ENCODE results near the gene ZNF367. TPM values are rescaled to one million over a fixed set of nuclear protein-coding genes. Genes with fewer than 3 reads are reported as not detected.
"Not testable (repeated sequence)": the region's sequence is repeated elsewhere in the genome, so short reads cannot be mapped to it uniquely, and the experiment has no call there.

The ZNF367 gene
- total and polyA plus RNA-seq, 2 experiments from 2014 or later, result 2.5 to 12.3 TPM

GRCh38 chr9:96376891-96377874 lies 41.0 kb downstream of the ZNF367 start:
- H3F3A ChIP-seq (replicated peaks; ENCODE audit: low read depth), result no peaks in the 10 kb centered on the region
- 0 out of 2 replicates have a peak, but pooled peaks cover 5% of the 10 kb centered on the region for H3K4me1 ChIP-seq (ENCODE audit: insufficient read depth)
- H3K4me2 ChIP-seq, result no peak overlapping the region
- no peaks in the 10 kb centered on the region for H3K9me2 ChIP-seq (ENCODE audit: insufficient read depth)
- Mint-ChIP-seq H3K9me3 (no peaks in the 10 kb centered on the region), H3K27ac (no peak overlapping the region), H3K4me1 (peaks cover 15% of the 10 kb centered on the region), H3K27me3 (ENCODE audit: insufficient read depth, low read depth, poor library complexity) (peaks cover 11% of the 10 kb centered on the region), H3K4me3 (no peak overlapping the region), H3K36me3 (ENCODE audit: low read depth) (no peaks in the 10 kb centered on the region)
- no peaks in the 10 kb centered on the region for H3K36me3 ChIP-seq (ENCODE audit: insufficient read depth)
- no peaks in the 10 kb centered on the region for H3K27me3 ChIP-seq (ENCODE audit: insufficient read depth)
- H3K27ac ChIP-seq (ENCODE audit: low read depth), result peak overlapping the region; percentile 36; the same call in 1 of the 2 replicates
- DNase-seq (ENCODE audit: low spot score) (no peak), ATAC-seq (peak; percentile 43; the same call in 1 of the 3 replicates)
- H2AFZ ChIP-seq, result no peak overlapping the region
- no peaks in the 10 kb centered on the region for H3K79me2 ChIP-seq (replicated peaks; ENCODE audit: insufficient read depth)
- TF ChIP-seq ZNF462 (CRISPR knock-in tag; IDR thresholded peaks at IDR 0.05) (no peak), STAT1 (IDR thresholded peaks at IDR 0.05; ENCODE audit: unreplicated experiment) (no peak), JUNB (IDR thresholded peaks at IDR 0.05; ENCODE audit: unreplicated experiment) (no peak), NANOG (IDR thresholded peaks at IDR 0.05; ENCODE audit: borderline replicate concordance) (no peak), ZNF331 (CRISPR knock-in tag; IDR thresholded peaks at IDR 0.05; ENCODE audit: low read depth) (no peak)
- H3K4me3 ChIP-seq, result no peak overlapping the region
- H4K20me1 ChIP-seq (replicated peaks; ENCODE audit: insufficient read depth), result no peaks in the 10 kb centered on the region

- H3K4me3 Mint-ChIP-seq; H3K36me3 Mint-ChIP-seq (ENCODE audit: low read depth); H3K4me1 ChIP-seq (ENCODE audit: insufficient read depth); H3K79me2 ChIP-seq (replicated peaks; ENCODE audit: insufficient read depth); H3K4me3 ChIP-seq; H3K4me1 Mint-ChIP-seq; H3K27me3 ChIP-seq (ENCODE audit: insufficient read depth); H3K27ac Mint-ChIP-seq; H2AFZ ChIP-seq; H4K20me1 ChIP-seq (replicated peaks; ENCODE audit: insufficient read depth); H3K9me3 Mint-ChIP-seq; H3K27ac ChIP-seq (ENCODE audit: low read depth); H3K4me2 ChIP-seq; H3K9me2 ChIP-seq (ENCODE audit: insufficient read depth); DNase-seq (ENCODE audit: low spot score); ATAC-seq; H3F3A ChIP-seq (replicated peaks; ENCODE audit: low read depth); H3K27me3 Mint-ChIP-seq (ENCODE audit: insufficient read depth, low read depth, poor library complexity); H3K36me3 ChIP-seq (ENCODE audit: insufficient read depth): not testable (repeated sequence)
Measured at GRCh38 chr9:96375507-96375906, 42.7 kb downstream of the ZNF367 start.
